Endothelial cell of umbilical vein (primary cell): ENCODE results near the gene TLDC2. TPM values are rescaled to one million over a fixed set of nuclear protein-coding genes. Genes with fewer than 3 reads are reported as not detected.

Source experiments
- BruUV-seq: library from RNA; stranded (reverse); fragments of 400-500 nt; replicated peaks from 2 replicates; lab custom pipeline; 2021; lab: Mats Ljungman, UMichigan
- CTCF ChIA-PET: fragments of 300-600, 350-600 bp; sonication (Branson Sonifier 250); formaldehyde crosslinking; loops from one replicate; lab custom pipeline; 2021; ENCODE audit warnings: antibody characterized with exemption, inconsistent platforms; lab: Charles Lee
- POLR2A ChIA-PET: fragments of 300-600, 350-600 bp; sonication (Branson Sonifier 250); formaldehyde crosslinking; loops from one replicate; lab custom pipeline; 2021; ENCODE audit warnings: antibody characterized with exemption, inconsistent platforms; lab: Charles Lee
- DNase-seq: peaks from one replicate; pipeline ENCODE4 v3.0.0-alpha.2; 2011; ENCODE audit warnings: low read depth, low spot score
- FAIRE-seq: peaks from 2 replicates; lab custom pipeline; 2011; peaks lifted over from hg19 to GRCh38; lab: Jason Lieb, UNC
- H2AFZ ChIP-seq: 2 replicates; pipeline ENCODE4 v1.6.0; 2012; ENCODE audit warnings: low read depth, low read length, control low read depth, inconsistent platforms
- H3K27ac ChIP-seq: 2 replicates; pipeline ENCODE4 v1.5.1; 2011; ENCODE audit warnings: low read depth, mild to moderate bottlenecking, control low read depth, low read length, moderate library complexity; ENCODE audit not compliant: insufficient read depth
- H3K27me3 ChIP-seq, 2 experiments: 2 replicates each; pipeline versions ENCODE4 v1.6.0 to v1.6.1; 2011; ENCODE audit warnings: low read length in 2 of 2, mixed read lengths in 1 of 2; ENCODE audit not compliant: control insufficient read depth in 2 of 2, insufficient read depth in 2 of 2
- H3K36me3 ChIP-seq, 2 experiments: 2 replicates in 1 of 2; 3 replicates in 1 of 2; pipeline ENCODE4 v1.5.1; 2011; ENCODE audit warnings: low read length in 2 of 2, mild to moderate bottlenecking in 1 of 2, moderate library complexity in 1 of 2; ENCODE audit not compliant: control insufficient read depth in 2 of 2, insufficient read depth in 2 of 2; ENCODE audit errors: extremely low read depth in 1 of 2
- H3K4me1 ChIP-seq: 3 replicates; pipeline ENCODE4 v1.5.1; 2011; ENCODE audit warnings: mild to moderate bottlenecking, low read length; ENCODE audit not compliant: control insufficient read depth, insufficient read depth; ENCODE audit errors: extremely low read depth
- H3K4me2 ChIP-seq: 2 replicates; pipeline ENCODE4 v1.6.1; 2011; ENCODE audit warnings: low read length, control low read depth, mixed read lengths; ENCODE audit not compliant: insufficient read depth
- H3K4me3 ChIP-seq, 3 experiments: fragments of 200-600 bp in 1 of 3; sonication (generic), shearing (Covaris generic) in 1 of 3; replicated peaks in 1 of 3; 2 replicates each; pipeline ENCODE4 v1.5.1; 2011 to 2016; ENCODE audit warnings: control low read depth in 3 of 3, low read length in 3 of 3, mild to moderate bottlenecking in 2 of 3, inconsistent platforms in 1 of 3, low read depth in 1 of 3, moderate library complexity in 1 of 3; ENCODE audit not compliant: insufficient read depth in 1 of 3
- H3K79me2 ChIP-seq: 2 replicates; pipeline ENCODE4 v1.6.0; 2012; ENCODE audit warnings: low read length, inconsistent platforms; ENCODE audit not compliant: control insufficient read depth, insufficient read depth
- H3K9ac ChIP-seq: replicated peaks from 2 replicates; pipeline ENCODE3; 2011; ENCODE audit warnings: low read length, control low read depth; ENCODE audit not compliant: insufficient read depth; ENCODE audit errors: extremely low read depth
- H3K9me1 ChIP-seq: replicated peaks from 3 replicates; pipeline ENCODE4 v1.6.0; 2011; ENCODE audit warnings: mild to moderate bottlenecking, low read length; ENCODE audit not compliant: control insufficient read depth, insufficient read depth; ENCODE audit errors: extremely low read depth
- H3K9me3 ChIP-seq: replicated peaks from 2 replicates; pipeline ENCODE4 v1.5.1; 2012; ENCODE audit warnings: low read length, inconsistent platforms; ENCODE audit not compliant: control insufficient read depth, insufficient read depth
- H4K20me1 ChIP-seq: replicated peaks from 2 replicates; pipeline ENCODE3; 2011; ENCODE audit warnings: mild to moderate bottlenecking, low read length; ENCODE audit not compliant: control insufficient read depth, insufficient read depth; ENCODE audit errors: extremely low read depth
- CTCF ChIP-seq, 2 donors: IDR thresholded peaks; 1 replicate in 1 of 2; 2 replicates in 1 of 2; pipeline ENCODE4 v1.5.1; 2011; ENCODE audit warnings: low read length in 2 of 2, mild to moderate bottlenecking in 2 of 2, moderate library complexity in 2 of 2, control low read depth in 1 of 2, inconsistent platforms in 1 of 2, low read depth in 1 of 2; ENCODE audit not compliant: insufficient read depth in 1 of 2; ENCODE audit errors: extremely low read depth in 1 of 2
- EZH2 ChIP-seq: IDR thresholded peaks from 2 replicates; pipeline ENCODE4 v1.6.1; 2012; ENCODE audit warnings: borderline replicate concordance, low read depth, mild to moderate bottlenecking, moderate library complexity, low read length, inconsistent platforms; ENCODE audit not compliant: severe bottlenecking
- FOS ChIP-seq: IDR thresholded peaks from 2 replicates; pipeline ENCODE4 v1.6.1; 2011; ENCODE audit warnings: mild to moderate bottlenecking, low read length, moderate library complexity, borderline replicate concordance; ENCODE audit not compliant: insufficient read depth
- GATA2 ChIP-seq: IDR thresholded peaks from 2 replicates; pipeline ENCODE4 v1.7.0; 2011; ENCODE audit warnings: low read depth, mild to moderate bottlenecking, moderate library complexity, mixed read lengths, low read length; ENCODE audit not compliant: insufficient read length, insufficient read depth
- JUN ChIP-seq: IDR thresholded peaks from 2 replicates; pipeline ENCODE4 v1.6.1; 2011; ENCODE audit warnings: borderline replicate concordance, low read depth; ENCODE audit not compliant: insufficient read length, insufficient read depth
- MAX ChIP-seq: IDR thresholded peaks from 2 replicates; pipeline ENCODE4 v1.6.1; 2011; ENCODE audit not compliant: insufficient read depth, insufficient read length
- MYC ChIP-seq: IDR thresholded peaks from one replicate; pipeline ENCODE4 v1.6.1; 2011; ENCODE audit warnings: mild to moderate bottlenecking, low read depth, low read length
- POLR2A ChIP-seq: IDR thresholded peaks from 2 replicates; pipeline ENCODE4 v1.6.1; 2012; ENCODE audit warnings: low read depth, mild to moderate bottlenecking, control low read depth, low read length
- POLR2AphosphoS5 ChIP-seq: IDR thresholded peaks from 2 replicates; pipeline ENCODE4 v1.6.1; 2012; ENCODE audit warnings: low read depth, mild to moderate bottlenecking, control low read depth, low read length, moderate library complexity; ENCODE audit not compliant: insufficient read depth
- dilution Hi-C: fragments of 300-500 bp; cut with MboI; formaldehyde crosslinking; loops from one replicate; pipeline ENCODE4 v1.15.0; 2019; ENCODE audit warnings: low sequenced_read_pairs; ENCODE audit not compliant: extremely low pct_ligation_motif_present
- intact Hi-C: fragments of 100-400 bp; cut with micrococcal nuclease; formaldehyde crosslinking; loops from one replicate; pipeline ENCODE4 v1.10.0; 2022
- polyA plus RNA-seq, 4 experiments: library from polyadenylated mRNA; depleted of rRNA in 3 of 4; stranded (reverse) in 3 of 4; unstranded in 1 of 4; fragments of >200 nt; gene quantifications; 2 replicates each; pipeline versions ENCODE4 v1.2.1 to v1.2.3, GENCODE V29; 2011 to 2012; ENCODE audit warnings: missing spikeins in 1 of 4
- total RNA-seq: library from RNA; stranded (reverse); gene quantifications from 2 replicates; pipeline ENCODE4 v1.2.3, GENCODE V29; 2021

The TLDC2 gene
- total and polyA plus RNA-seq, 2 donors (not counting 3 experiments of a cell fraction or from before 2014, with no cell fraction given) = not detected

- Histone ChIP-seq H3K9me3 (no peaks in the 10 kb centered on the region), H3K4me2 (no peak overlapping the region), H3K27ac (no peak overlapping the region), H2AFZ (no peak overlapping the region), H3K4me1 (no peaks in the 10 kb centered on the region), H3K36me3 (peaks cover 0 to 3% of the 10 kb centered on the region in 2 experiments), H3K4me3 (no peak overlapping the region), H3K9me1 (no peaks in the 10 kb centered on the region), H3K27me3 (no peaks in the 10 kb centered on the region), H3K9ac (no peak overlapping the region), H3K79me2 (no peaks in the 10 kb centered on the region), H4K20me1 (no peaks in the 10 kb centered on the region)
- dilution Hi-C loops = no loop called here
- TF ChIP-seq POLR2AphosphoS5 = no peak
- TF ChIP-seq EZH2 = no peak
- no peak for TF ChIP-seq MAX
- BruUV-seq = no TSS peak
- POLR2A ChIA-PET = interaction anchor here (0.6 kb wide), 1 partner anchor 11 kb away, joined by 5 read pairs; no protein-coding TSS in a partner anchor
- CTCF ChIA-PET = interaction anchor here (0.9 to 1.7 kb wide), 3 partner anchors 11 to 201 kb away, joined by 3 read pairs; no protein-coding TSS in a partner anchor
- intact Hi-C loops = no loop called here
- FAIRE-seq = peak; percentile 43
- DNase-seq = no peak
Observed at GRCh38 chr20:36924167-36925045, 48.5 kb downstream of the TLDC2 start.

- no TSS peak for BruUV-seq
- dilution Hi-C loops = no loop called here
- CTCF ChIA-PET = interaction anchor here (0.9 to 1.0 kb wide), 2 partner anchors 9 to 17 kb away, joined by 3 read pairs; no protein-coding TSS in a partner anchor
Observed at GRCh38 chr20:36925234-36925633, 49.3 kb downstream of the TLDC2 start.

More at GRCh38 chr20:36925234-36925633, 49.3 kb downstream of the TLDC2 start:
- no peaks in the 10 kb centered on the region for H3K79me2 ChIP-seq
- FAIRE-seq (no peak), DNase-seq (no peak)
- H2AFZ ChIP-seq = no peak overlapping the region
- H3K4me3 ChIP-seq = no peak overlapping the region
- peaks cover 0 to 3% of the 10 kb centered on the region in 2 experiments for H3K36me3 ChIP-seq
- H3K4me2 ChIP-seq = no peak overlapping the region
- no peak for TF ChIP-seq CTCF (IDR thresholded peaks at IDR 0.05; ENCODE audit: extremely low read depth in 1 of 2, insufficient read depth in 1 of 2, low read depth in 1 of 2, low read length in 2 of 2)
- no peak for TF ChIP-seq POLR2A
- TF ChIP-seq MYC = no peak
- TF ChIP-seq FOS = no peak
- TF ChIP-seq JUN = no peak
- no peak for TF ChIP-seq EZH2
- no peak for TF ChIP-seq MAX
- no peak for TF ChIP-seq GATA2
- H3K9ac ChIP-seq = no peak overlapping the region
- no peaks in the 10 kb centered on the region for H4K20me1 ChIP-seq
- no peaks in the 10 kb centered on the region for H3K27me3 ChIP-seq
- H3K9me1 ChIP-seq = no peaks in the 10 kb centered on the region
- intact Hi-C loops = no loop called here
- H3K9me3 ChIP-seq = no peaks in the 10 kb centered on the region
- H3K27ac ChIP-seq = no peak overlapping the region
- no peaks in the 10 kb centered on the region for H3K4me1 ChIP-seq
- POLR2A ChIA-PET = no interaction called here
